Hepatocyte (in vitro differentiated cells): ENCODE measurements around the gene ALOX5. TPM values are rescaled to one million over a fixed set of nuclear protein-coding genes. Genes with fewer than 3 reads are reported as not detected.

Source experiments
- DNase-seq: peaks from one replicate; pipeline ENCODE4 v3.0.0-alpha.2; 2016; ENCODE audit warnings: low spot score
- H2AFZ ChIP-seq: fragments of 200-600 bp; sonication (generic); 2 replicates; pipeline ENCODE4 v1.6.0; 2016; ENCODE audit warnings: antibody characterized with exemption, mild to moderate bottlenecking
- H3K27ac ChIP-seq: fragments of 200-600 bp; sonication (generic); 2 replicates; pipeline ENCODE4 v1.5.1; 2016; ENCODE audit warnings: mild to moderate bottlenecking
- H3K27me3 ChIP-seq: fragments of 200-600 bp; sonication (generic); 2 replicates; pipeline ENCODE4 v1.6.1; 2016
- H3K36me3 ChIP-seq: fragments of 200-600 bp; sonication (generic); replicated peaks from 2 replicates; pipeline ENCODE4 v1.5.1; 2016; ENCODE audit warnings: low read depth; ENCODE audit not compliant: insufficient read depth
- H3K4me1 ChIP-seq: fragments of 200-600 bp; sonication (generic); 2 replicates; pipeline ENCODE4 v1.5.1; 2016; ENCODE audit warnings: mild to moderate bottlenecking, moderate library complexity; ENCODE audit not compliant: insufficient read depth
- H3K4me2 ChIP-seq: fragments of 200-600 bp; sonication (generic); 2 replicates; pipeline ENCODE4 v1.6.0; 2016
- H3K4me3 ChIP-seq: fragments of 200-600 bp; sonication (generic); 2 replicates; pipeline ENCODE4 v1.5.1; 2016; ENCODE audit warnings: mild to moderate bottlenecking
- H3K79me2 ChIP-seq: fragments of 200-600 bp; sonication (generic); 2 replicates; pipeline ENCODE4 v1.6.0; 2017; ENCODE audit warnings: mild to moderate bottlenecking
- H3K9me2 ChIP-seq: fragments of 200-600 bp; sonication (generic); replicated peaks from 2 replicates; pipeline ENCODE4 v1.6.0; 2017; ENCODE audit warnings: mild to moderate bottlenecking; ENCODE audit not compliant: insufficient read depth
- H3K9me3 ChIP-seq: fragments of 200-600 bp; sonication (generic); 2 replicates; pipeline ENCODE4 v1.5.1; 2016; ENCODE audit warnings: low read depth, mild to moderate bottlenecking
- H4K20me1 ChIP-seq: fragments of 200-600 bp; sonication (generic); 2 replicates; pipeline ENCODE4 v1.6.0; 2016; ENCODE audit warnings: mild to moderate bottlenecking; ENCODE audit not compliant: insufficient read depth, poor library complexity, severe bottlenecking
- EZH2 ChIP-seq: fragments of 200-600 bp; sonication (generic); IDR thresholded peaks from 2 replicates; pipeline ENCODE4 v1.6.1; 2016; ENCODE audit warnings: antibody characterized with exemption, mild to moderate bottlenecking, borderline replicate concordance
- EZH2phosphoT487 ChIP-seq: fragments of 200-600 bp; sonication (generic); IDR thresholded peaks from one replicate; pipeline ENCODE4 v1.6.1; 2018; ENCODE audit warnings: antibody characterized with exemption, mild to moderate bottlenecking, low read depth, moderate library complexity; ENCODE audit not compliant: unreplicated experiment, severe bottlenecking
- WGBS: methylation state at CpG from one replicate; pipeline ENCODE4 v1.1.6; 2016; ENCODE audit warnings: low lambda C conversion rate; ENCODE audit errors: missing lambda C conversion rate; 5-methylcytosine and 5-hydroxymethylcytosine counted together
- polyA plus RNA-seq: library from polyadenylated mRNA; unstranded; fragments of >200 nt; fragmentation: Nextera tagmentation; extraction: Ambion mirVana; gene quantifications from 2 replicates; pipeline ENCODE4 v1.2.1, GENCODE V29; 2016
- total RNA-seq: library from RNA; depleted of rRNA; stranded (reverse); fragments of >200 nt; gene quantifications from 2 replicates; pipeline ENCODE4 v1.2.3, GENCODE V29; 2014
- TF ChIP-seq, protein P1 (sequence below): fragments of 200-600 bp; sonication (generic); IDR thresholded peaks from 2 replicates; pipeline ENCODE4 v1.5.1; 2016; ENCODE audit warnings: antibody characterized with exemption, mild to moderate bottlenecking; ENCODE audit not compliant: poor library complexity

Gene ALOX5
- total and polyA plus RNA-seq, 2 experiments from 2014 or later = 3.5 to 4.4 TPM

DNA sequence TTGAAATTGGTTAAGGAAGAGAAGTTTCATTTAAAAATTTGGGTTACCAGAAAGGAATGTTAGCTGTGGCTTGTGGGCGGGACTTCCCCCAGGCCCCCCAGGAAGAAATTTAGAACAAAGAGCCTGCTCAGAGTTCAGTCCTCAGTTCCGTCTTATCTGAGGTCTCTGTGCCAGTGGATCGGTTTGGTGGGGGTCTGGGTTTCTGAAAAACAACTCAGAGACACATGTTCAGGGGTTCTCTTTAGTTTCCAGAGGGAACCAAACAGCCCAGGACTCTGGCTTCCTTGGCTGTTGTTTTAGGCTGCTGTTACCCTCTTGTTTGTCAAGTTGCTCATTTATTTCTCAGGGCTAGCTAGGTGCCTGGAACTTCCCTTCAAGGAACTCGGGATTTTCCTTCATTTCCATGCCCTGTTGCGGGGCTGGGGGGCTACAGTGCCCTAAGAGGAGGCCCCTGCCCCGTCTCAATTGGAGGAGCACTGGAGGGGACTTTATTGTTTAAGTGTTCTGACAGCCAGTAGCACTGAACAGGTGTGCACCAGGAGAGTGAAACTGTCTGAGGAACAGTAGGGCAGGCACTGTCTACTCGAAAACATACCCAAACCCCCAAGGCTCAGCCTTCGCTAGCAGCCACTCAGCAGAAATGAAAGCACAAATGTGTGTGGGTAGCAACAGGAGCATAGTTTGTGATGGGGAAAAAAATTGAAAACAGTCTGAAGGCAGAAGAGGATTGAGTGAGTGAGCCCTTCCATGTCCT is 59.9 kb downstream of the ALOX5 start:
- no peak overlapping the region for H3K4me2 ChIP-seq
- 78% methylated on average over 8 of the region's 8 CpGs for whole genome bisulfite sequencing
- no peaks in the 10 kb centered on the region for H3K4me1 ChIP-seq

DNA sequence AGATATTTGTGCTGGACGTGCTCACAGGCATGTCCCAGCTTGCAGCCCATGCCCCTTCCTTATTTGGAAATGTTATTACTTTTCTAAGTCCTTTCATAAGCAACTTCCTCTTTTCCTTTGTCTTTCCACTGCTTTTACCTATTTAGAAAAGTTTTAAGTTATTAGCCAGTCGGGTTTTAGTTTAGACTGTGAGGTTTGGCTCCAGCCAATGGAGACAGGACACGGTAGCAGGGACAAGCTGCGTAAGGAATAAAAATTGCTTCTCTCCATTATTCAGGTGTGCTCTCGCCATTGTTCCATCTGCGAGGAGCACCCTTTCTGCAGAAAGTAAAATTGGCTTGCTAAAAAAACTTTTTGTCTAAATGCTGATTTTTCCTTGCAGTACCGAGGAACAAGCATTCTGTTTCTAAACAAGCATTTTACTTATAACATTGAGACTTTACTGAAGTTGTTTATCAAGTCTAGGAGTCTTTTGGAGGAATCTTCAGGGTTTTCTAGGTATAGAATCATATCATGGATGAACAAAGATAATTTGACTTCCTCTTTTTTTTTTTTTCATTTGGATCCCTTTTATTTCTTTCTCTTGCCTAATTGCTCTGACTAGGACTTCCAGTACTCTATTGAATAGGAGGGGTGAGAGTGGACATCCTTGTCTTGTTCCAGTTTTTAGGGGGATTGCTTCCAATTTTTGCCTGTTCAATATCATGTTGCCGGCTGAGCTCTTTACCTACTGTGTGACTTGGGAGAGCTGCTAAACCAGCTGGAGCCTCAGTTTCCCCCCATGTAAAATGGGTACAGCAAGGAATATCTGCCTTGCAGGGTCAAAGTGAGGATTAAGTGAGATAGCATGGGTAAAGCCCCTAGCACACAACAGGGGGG is 63.8 kb downstream of the ALOX5 start:
- Histone ChIP-seq H3K4me2 (no peak overlapping the region), H3K4me1 (no peaks in the 10 kb centered on the region)
- 86% methylated on average over 8 of the region's 8 CpGs for WGBS

More for the DNA sequence above, 59.9 kb downstream of the ALOX5 start:
- H3K36me3 ChIP-seq = no peaks in the 10 kb centered on the region
- TF ChIP-seq EZH2 (no peak), EZH2phosphoT487 (no peak)
- TF ChIP-seq, protein P1, sequence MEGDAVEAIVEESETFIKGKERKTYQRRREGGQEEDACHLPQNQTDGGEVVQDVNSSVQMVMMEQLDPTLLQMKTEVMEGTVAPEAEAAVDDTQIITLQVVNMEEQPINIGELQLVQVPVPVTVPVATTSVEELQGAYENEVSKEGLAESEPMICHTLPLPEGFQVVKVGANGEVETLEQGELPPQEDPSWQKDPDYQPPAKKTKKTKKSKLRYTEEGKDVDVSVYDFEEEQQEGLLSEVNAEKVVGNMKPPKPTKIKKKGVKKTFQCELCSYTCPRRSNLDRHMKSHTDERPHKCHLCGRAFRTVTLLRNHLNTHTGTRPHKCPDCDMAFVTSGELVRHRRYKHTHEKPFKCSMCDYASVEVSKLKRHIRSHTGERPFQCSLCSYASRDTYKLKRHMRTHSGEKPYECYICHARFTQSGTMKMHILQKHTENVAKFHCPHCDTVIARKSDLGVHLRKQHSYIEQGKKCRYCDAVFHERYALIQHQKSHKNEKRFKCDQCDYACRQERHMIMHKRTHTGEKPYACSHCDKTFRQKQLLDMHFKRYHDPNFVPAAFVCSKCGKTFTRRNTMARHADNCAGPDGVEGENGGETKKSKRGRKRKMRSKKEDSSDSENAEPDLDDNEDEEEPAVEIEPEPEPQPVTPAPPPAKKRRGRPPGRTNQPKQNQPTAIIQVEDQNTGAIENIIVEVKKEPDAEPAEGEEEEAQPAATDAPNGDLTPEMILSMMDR = no peak
- H3K9me3 ChIP-seq = peaks cover 4% of the 10 kb centered on the region
- no peaks in the 10 kb centered on the region for H3K79me2 ChIP-seq
- no peaks in the 10 kb centered on the region for H3K27me3 ChIP-seq
- H3K9me2 ChIP-seq = no peaks in the 10 kb centered on the region
- H2AFZ ChIP-seq = no peak overlapping the region
- no peak for DNase-seq
- no peak overlapping the region for H3K4me3 ChIP-seq
- H3K27ac ChIP-seq = no peak overlapping the region
- H4K20me1 ChIP-seq = no peaks in the 10 kb centered on the region

DNA sequence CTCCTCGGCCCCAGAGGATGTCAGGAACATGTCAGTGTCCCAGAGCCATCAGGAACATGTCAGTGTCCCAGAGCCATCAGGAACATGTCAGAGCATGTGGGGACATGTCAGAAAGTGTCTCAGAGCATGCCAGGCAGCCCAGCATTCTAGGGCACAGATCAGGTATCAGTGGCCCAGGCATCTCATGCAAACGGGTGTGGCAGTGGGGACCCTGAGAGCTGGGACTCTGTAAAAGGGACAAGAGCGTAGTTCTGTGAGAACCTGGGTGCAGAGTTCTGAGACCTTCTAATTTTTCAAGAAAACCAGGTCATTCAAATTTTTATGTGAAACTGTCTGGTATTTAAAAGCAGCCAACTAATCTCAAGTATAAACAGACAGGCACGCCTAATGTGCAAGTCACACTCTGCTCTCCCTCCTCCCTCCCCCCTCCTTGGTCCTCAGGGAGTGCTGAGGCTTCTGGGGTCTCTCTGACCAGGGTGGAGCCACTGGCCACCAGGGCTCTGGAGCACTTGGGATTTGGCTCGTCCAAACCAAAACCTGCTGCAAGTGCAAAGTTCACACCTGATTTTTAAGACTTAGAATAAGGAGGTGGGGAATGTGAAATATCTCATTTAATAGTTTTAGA is 64.6 kb downstream of the ALOX5 start:
- 72% methylated on average over 5 of the region's 5 CpGs for WGBS
- no peak for TF ChIP-seq EZH2
- TF ChIP-seq EZH2phosphoT487 = no peak
- TF ChIP-seq, protein P1 = no peak
- Histone ChIP-seq H3K4me1 (no peaks in the 10 kb centered on the region), H3K79me2 (no peaks in the 10 kb centered on the region), H3K36me3 (no peaks in the 10 kb centered on the region), H3K27ac (no peak overlapping the region), H3K27me3 (no peaks in the 10 kb centered on the region), H3K9me2 (no peaks in the 10 kb centered on the region), H2AFZ (no peak overlapping the region), H3K4me2 (no peak overlapping the region), H3K4me3 (no peak overlapping the region), H4K20me1 (no peaks in the 10 kb centered on the region), H3K9me3 (peaks cover 4% of the 10 kb centered on the region)
- no peak for DNase-seq

More for the DNA sequence above, 63.8 kb downstream of the ALOX5 start:
- TF ChIP-seq EZH2 = no peak
- TF ChIP-seq, protein P1 = no peak
- TF ChIP-seq EZH2phosphoT487 = no peak
- Histone ChIP-seq H4K20me1 (no peaks in the 10 kb centered on the region), H2AFZ (no peak overlapping the region), H3K36me3 (no peaks in the 10 kb centered on the region), H3K9me3 (peaks cover 4% of the 10 kb centered on the region), H3K79me2 (no peaks in the 10 kb centered on the region), H3K27ac (no peak overlapping the region), H3K9me2 (no peaks in the 10 kb centered on the region), H3K4me3 (no peak overlapping the region), H3K27me3 (no peaks in the 10 kb centered on the region)
- no peak for DNase-seq
